Calu3 (cell line): Measurements from ENCODE around the gene KIAA1958. TPM values are rescaled to one million over a fixed set of nuclear protein-coding genes. Genes with fewer than 3 reads are reported as not detected.

Experiments
- BruUV-seq: library from RNA; stranded (reverse); fragments of 400-500 nt; replicated peaks from 2 replicates; lab custom pipeline; 2021; lab: Mats Ljungman, UMichigan
- CTCF ChIA-PET: fragments of 300-600 bp; sonication (Branson Sonifier 250); formaldehyde crosslinking; loops from one replicate; lab custom pipeline; 2022; ENCODE audit warnings: antibody characterized with exemption; lab: Charles Lee
- DNase-seq: peaks from one replicate; pipeline ENCODE4 v3.0.0; 2022
- H3K27ac Mint-ChIP-seq: one replicate; pipeline ENCODE4 v1.8.0; 2022; ENCODE audit warnings: mixed read lengths; ENCODE audit not compliant: unreplicated experiment
- H3K27me3 Mint-ChIP-seq: one replicate; pipeline ENCODE4 v1.8.0; 2022; ENCODE audit warnings: mixed read lengths; ENCODE audit not compliant: unreplicated experiment
- H3K36me3 Mint-ChIP-seq: one replicate; pipeline ENCODE4 v1.8.0; 2022; ENCODE audit warnings: mild to moderate bottlenecking, moderate library complexity, mixed read lengths; ENCODE audit not compliant: insufficient read depth, unreplicated experiment
- H3K4me1 Mint-ChIP-seq: one replicate; pipeline ENCODE4 v1.8.0; 2022; ENCODE audit warnings: mild to moderate bottlenecking, low read depth, mixed read lengths; ENCODE audit not compliant: unreplicated experiment
- H3K4me3 Mint-ChIP-seq: one replicate; pipeline ENCODE4 v1.8.0; 2022; ENCODE audit warnings: mild to moderate bottlenecking, low read depth, moderate library complexity, mixed read lengths; ENCODE audit not compliant: unreplicated experiment
- H3K9me3 Mint-ChIP-seq: one replicate; pipeline ENCODE4 v1.8.0; 2022; ENCODE audit warnings: low read depth, mixed read lengths; ENCODE audit not compliant: unreplicated experiment
- CTCF ChIP-seq: fragments of 200-600 bp; IDR thresholded peaks from one replicate; pipeline ENCODE4 v1.8.0; 2022; ENCODE audit warnings: antibody characterized with exemption; ENCODE audit not compliant: unreplicated experiment
- intact Hi-C: fragments of 100-400 bp; cut with micrococcal nuclease; formaldehyde crosslinking; loops from one replicate; pipeline ENCODE4 v1.10.0; 2022; ENCODE audit not compliant: unreplicated experiment
- total RNA-seq: library from RNA; stranded (reverse); gene quantifications from 2 replicates; pipeline ENCODE4 v1.2.3, GENCODE V29; 2022

Gene KIAA1958
- total RNA-seq, 1 experiment from 2014 or later: 13.0 TPM

DNA sequence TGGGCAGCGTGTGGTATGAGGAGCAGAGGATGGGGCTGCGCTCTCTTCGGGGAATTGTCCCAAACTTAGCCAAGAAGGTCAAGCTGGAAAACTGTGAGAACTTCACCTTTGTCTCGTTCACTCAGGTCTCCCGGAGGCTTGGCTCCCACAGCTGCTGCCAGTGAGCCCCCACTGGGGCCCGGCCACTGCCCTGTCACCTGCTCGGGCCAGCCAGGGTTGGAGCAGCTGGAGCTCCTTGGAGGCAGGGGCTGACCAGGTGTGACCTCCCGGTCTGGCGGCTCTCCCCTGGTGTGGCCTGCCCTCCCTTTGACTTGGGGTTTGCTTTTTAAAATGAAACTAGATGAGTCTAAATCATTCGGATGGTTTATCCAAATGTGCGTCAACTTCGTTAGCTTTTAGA, 173.3 kb downstream of the KIAA1958 start:
- Mint-ChIP-seq H3K4me3 (no peak overlapping the region), H3K27me3 (no peaks in the 10 kb centered on the region), H3K4me1 (no peaks in the 10 kb centered on the region), H3K9me3 (no peaks in the 10 kb centered on the region), H3K36me3 (no peaks in the 10 kb centered on the region), H3K27ac (no peak overlapping the region)
- intact Hi-C loops: no loop called here
- CTCF ChIA-PET: no interaction called here
- DNase-seq: no peak
- no peak for TF ChIP-seq CTCF
- no TSS peak for BruUV-seq

- H3K4me1 Mint-ChIP-seq: no peaks in the 10 kb centered on the region
- TF ChIP-seq CTCF: no peak
- intact Hi-C loops: no loop called here
- H3K27ac Mint-ChIP-seq: no peak overlapping the region
- CTCF ChIA-PET: interaction anchor here (0.6 kb wide), 1 partner anchor 99 kb away, joined by 3 read pairs; no protein-coding TSS in a partner anchor
- no TSS peak for BruUV-seq
- no peak overlapping the region for H3K4me3 Mint-ChIP-seq
- H3K9me3 Mint-ChIP-seq: no peaks in the 10 kb centered on the region
- no peaks in the 10 kb centered on the region for H3K36me3 Mint-ChIP-seq
- H3K27me3 Mint-ChIP-seq: no peaks in the 10 kb centered on the region
- no peak for DNase-seq
These were observed 177.1 kb downstream of the KIAA1958 start for GRCh38 chr9:112663681-112664080.

- Mint-ChIP-seq H3K27ac (no peak overlapping the region), H3K9me3 (no peaks in the 10 kb centered on the region), H3K36me3 (no peaks in the 10 kb centered on the region), H3K4me1 (no peaks in the 10 kb centered on the region), H3K27me3 (no peaks in the 10 kb centered on the region), H3K4me3 (no peak overlapping the region)
- intact Hi-C loops: no loop called here
- no peak for DNase-seq
- CTCF ChIA-PET: no interaction called here
- no peak for TF ChIP-seq CTCF
- no TSS peak for BruUV-seq
These were observed 177.9 kb downstream of the KIAA1958 start for GRCh38 chr9:112664531-112664930.

DNA sequence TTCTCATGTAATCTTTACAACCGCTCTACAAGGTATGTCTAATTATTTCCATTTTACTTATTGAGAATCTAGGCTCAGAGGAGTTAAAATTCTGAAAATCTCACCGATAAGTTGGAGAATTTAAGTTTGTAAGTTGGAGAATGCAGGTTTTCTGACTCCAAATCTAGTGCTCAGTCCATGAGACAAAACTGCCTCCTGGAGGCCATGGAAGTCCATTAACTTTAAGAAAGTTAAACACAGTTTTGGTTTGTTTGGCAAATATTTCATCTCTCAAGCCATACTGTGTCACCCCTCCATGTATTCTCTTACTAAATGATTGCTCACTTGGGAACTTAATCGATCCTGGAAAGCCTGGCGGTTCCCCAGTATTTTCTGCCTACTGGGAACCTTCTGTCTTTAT, 178.7 kb downstream of the KIAA1958 start:
- no peaks in the 10 kb centered on the region for H3K4me1 Mint-ChIP-seq
- BruUV-seq: no TSS peak
- no peaks in the 10 kb centered on the region for H3K9me3 Mint-ChIP-seq
- no peaks in the 10 kb centered on the region for H3K36me3 Mint-ChIP-seq
- DNase-seq: no peak
- no peaks in the 10 kb centered on the region for H3K27me3 Mint-ChIP-seq
- no peak overlapping the region for H3K27ac Mint-ChIP-seq
- no peak overlapping the region for H3K4me3 Mint-ChIP-seq
- CTCF ChIA-PET: no interaction called here
- TF ChIP-seq CTCF: no peak
- intact Hi-C loops: no loop called here
